ENCODE results near the gene MINK1. TPM values are rescaled to one million over a fixed set of nuclear protein-coding genes. Genes with fewer than 3 reads are reported as not detected.

MINK1 gene
- total RNA-seq = 66.5 and 67.5 TPM in 2 replicates

GRCh38 chr17:4833178-4833940, at the start of gene MINK1:
MINK1 (plus strand) TSS chr17:4833340; CDS start chr17:4833584, 244 bp downstream.
- Mint-ChIP-seq H3K27me3 (ENCODE audit: insufficient read depth) (no peaks in the 10 kb centered on the region), H3K4me1 (ENCODE audit: low read depth) (peaks cover 36% of the 10 kb centered on the region), H3K36me3 (ENCODE audit: low read depth) (peaks cover 9% of the 10 kb centered on the region), H3K27ac (peak within 1 kb of the TSS; percentile 99), H3K4me3 (peak within 1 kb of the TSS; percentile 93), H3K9me3 (no peaks in the 10 kb centered on the region)
- intact Hi-C loops (cut with micrococcal nuclease) = loop anchor here (1.0 to 5.0 kb wide), 5 partner anchors 26 to 123 kb away; partner anchors contain the start of genes ARRB2, MED11, PFN1 and PLD2
- peak; percentile 90 for DNase-seq (ENCODE audit: low spot score)

DNA sequence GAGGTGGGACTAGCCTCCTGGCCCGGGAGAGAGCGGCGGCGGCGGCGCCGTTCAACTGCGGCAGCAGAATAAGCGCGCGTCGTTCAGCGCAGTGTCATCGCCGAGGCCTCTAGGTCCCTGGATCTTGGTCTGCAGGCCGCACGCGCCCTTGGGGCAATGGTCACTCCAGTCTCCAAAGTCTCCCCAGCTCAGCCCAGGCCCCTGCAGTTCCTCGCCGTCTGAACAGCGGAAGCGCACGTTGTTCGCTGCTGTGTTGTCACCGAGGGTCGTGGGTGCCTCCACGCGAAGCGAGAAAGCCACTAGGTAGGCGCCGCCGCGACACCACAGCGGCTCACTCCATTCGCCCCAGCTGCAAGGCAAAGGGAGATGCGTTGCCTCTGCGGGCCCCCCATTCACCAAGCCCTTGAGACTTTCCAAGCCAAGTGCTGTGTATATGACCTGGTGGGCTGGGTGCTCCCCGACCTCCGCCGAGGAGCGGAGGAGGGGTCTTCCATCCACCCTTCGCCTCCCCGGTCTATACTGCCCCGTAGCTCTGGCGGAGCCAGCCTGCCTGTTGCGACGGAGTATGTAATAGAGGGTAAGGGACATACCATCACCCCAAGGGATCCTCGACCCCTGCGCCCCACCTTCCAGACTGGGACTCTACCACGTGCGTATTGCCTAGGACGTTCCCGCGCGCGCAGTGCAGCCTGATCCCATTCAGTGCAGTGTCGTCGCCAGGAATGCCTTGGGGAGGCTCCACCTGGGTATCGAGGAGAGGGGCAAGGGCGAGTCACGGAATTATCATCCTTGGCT, 47.6 kb upstream of the MINK1 start:
- H3K4me3 Mint-ChIP-seq = peak overlapping the region; percentile 51
- intact Hi-C loops (cut with micrococcal nuclease) = loop anchor here (2.0 to 5.0 kb wide), 2 partner anchors 103 to 143 kb away; partner anchors contain the start of gene ALOX15
- peaks cover 39% of the 10 kb centered on the region for H3K4me1 Mint-ChIP-seq (ENCODE audit: low read depth)
- DNase-seq (ENCODE audit: low spot score) = no peak
- H3K36me3 Mint-ChIP-seq (ENCODE audit: low read depth) = peaks cover 4% of the 10 kb centered on the region
- peaks cover 63% of the 10 kb centered on the region for H3K27me3 Mint-ChIP-seq (ENCODE audit: insufficient read depth)
- no peak overlapping the region for H3K27ac Mint-ChIP-seq
- no peaks in the 10 kb centered on the region for H3K9me3 Mint-ChIP-seq

GRCh38 chr17:4786106-4786511, 47.0 kb upstream of the MINK1 start, which contains the start of gene VMO1:
VMO1 (minus strand) TSS chr17:4786364; CDS start chr17:4786352, 12 bp downstream.
- H3K4me3 Mint-ChIP-seq = peak within 1 kb of the TSS; percentile 51
- H3K4me1 Mint-ChIP-seq (ENCODE audit: low read depth) = peaks cover 43% of the 10 kb centered on the region
- intact Hi-C loops (cut with micrococcal nuclease) = loop anchor here (2.0 to 5.0 kb wide), 2 partner anchors 103 to 144 kb away; partner anchors contain the start of gene ALOX15
- H3K27ac Mint-ChIP-seq = no peak within 1 kb of the TSS
- peaks cover 4% of the 10 kb centered on the region for H3K36me3 Mint-ChIP-seq (ENCODE audit: low read depth)
- peaks cover 58% of the 10 kb centered on the region for H3K27me3 Mint-ChIP-seq (ENCODE audit: insufficient read depth)
- no peaks in the 10 kb centered on the region for H3K9me3 Mint-ChIP-seq
- DNase-seq (ENCODE audit: low spot score) = no peak

DNA sequence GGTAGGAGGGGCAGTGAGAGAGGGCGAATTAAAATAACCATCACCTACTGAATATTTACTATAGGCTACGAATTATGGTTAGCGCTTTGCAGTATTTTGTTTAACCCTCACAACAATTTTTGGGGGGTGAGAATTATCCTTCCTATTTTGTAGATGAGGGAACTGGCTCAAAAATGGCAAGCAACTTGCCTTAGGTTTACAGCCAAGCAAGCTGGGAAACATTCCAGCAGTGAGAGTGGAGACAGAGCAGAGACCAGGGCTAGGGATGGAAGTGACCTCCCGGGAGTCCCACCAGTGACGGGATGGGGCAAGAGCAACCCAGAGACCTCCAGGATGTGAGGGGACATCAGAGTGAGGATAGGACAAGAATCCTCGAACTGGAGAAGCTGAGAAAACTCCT, 46.6 kb upstream of the MINK1 start:
- intact Hi-C loops (cut with micrococcal nuclease) = loop anchor here (2.0 to 5.0 kb wide), 2 partner anchors 102 to 144 kb away; partner anchors contain the start of gene ALOX15
- no peak overlapping the region for H3K4me3 Mint-ChIP-seq
- no peak overlapping the region for H3K27ac Mint-ChIP-seq
- H3K4me1 Mint-ChIP-seq (ENCODE audit: low read depth) = peaks cover 43% of the 10 kb centered on the region
- H3K27me3 Mint-ChIP-seq (ENCODE audit: insufficient read depth) = peaks cover 58% of the 10 kb centered on the region
- H3K9me3 Mint-ChIP-seq = no peaks in the 10 kb centered on the region
- peaks cover 4% of the 10 kb centered on the region for H3K36me3 Mint-ChIP-seq (ENCODE audit: low read depth)
- DNase-seq (ENCODE audit: low spot score) = no peak

DNA sequence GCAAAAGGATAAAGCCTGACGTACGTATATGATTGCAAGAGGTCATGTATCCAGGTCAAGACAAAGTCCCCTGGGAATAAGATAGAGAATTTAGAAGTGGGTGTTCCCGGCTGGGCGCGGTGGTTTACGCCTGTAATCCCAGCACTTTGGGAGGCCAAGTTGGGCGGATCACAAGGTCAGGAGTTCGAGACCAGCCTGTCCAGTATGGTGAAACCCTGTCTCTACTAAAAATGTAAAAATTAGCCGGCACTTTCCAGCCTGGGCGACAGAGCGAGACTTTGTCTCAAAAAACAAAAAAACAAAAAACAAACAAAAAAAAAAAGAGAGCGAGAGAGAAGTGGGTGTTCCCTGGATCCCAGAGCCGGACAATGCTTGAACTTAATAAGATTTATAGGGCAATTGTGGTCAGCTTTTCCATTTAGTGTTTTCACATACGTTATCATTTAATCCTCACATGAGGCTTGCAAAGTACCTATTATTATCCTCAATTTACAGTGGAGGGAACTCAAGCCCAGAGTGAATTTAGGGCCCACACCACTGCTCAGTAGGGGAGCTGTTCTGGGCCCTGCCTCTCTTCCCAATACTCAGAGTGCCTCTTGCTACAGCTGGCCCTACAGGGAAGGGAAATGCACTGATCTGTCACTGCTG, 44.9 kb upstream of the MINK1 start:
- Mint-ChIP-seq H3K36me3 (ENCODE audit: low read depth) (peaks cover 4% of the 10 kb centered on the region), H3K27ac (peak overlapping the region; percentile 48), H3K27me3 (ENCODE audit: insufficient read depth) (peaks cover 60% of the 10 kb centered on the region), H3K4me3 (peak overlapping the region; percentile 66), H3K4me1 (ENCODE audit: low read depth) (peaks cover 36% of the 10 kb centered on the region), H3K9me3 (no peaks in the 10 kb centered on the region)
- intact Hi-C loops (cut with micrococcal nuclease) = loop anchor here (5.0 kb wide), 1 partner anchor 146 kb away; the partner anchor contains the start of gene ALOX15
- no peak for DNase-seq (ENCODE audit: low spot score)

DNA sequence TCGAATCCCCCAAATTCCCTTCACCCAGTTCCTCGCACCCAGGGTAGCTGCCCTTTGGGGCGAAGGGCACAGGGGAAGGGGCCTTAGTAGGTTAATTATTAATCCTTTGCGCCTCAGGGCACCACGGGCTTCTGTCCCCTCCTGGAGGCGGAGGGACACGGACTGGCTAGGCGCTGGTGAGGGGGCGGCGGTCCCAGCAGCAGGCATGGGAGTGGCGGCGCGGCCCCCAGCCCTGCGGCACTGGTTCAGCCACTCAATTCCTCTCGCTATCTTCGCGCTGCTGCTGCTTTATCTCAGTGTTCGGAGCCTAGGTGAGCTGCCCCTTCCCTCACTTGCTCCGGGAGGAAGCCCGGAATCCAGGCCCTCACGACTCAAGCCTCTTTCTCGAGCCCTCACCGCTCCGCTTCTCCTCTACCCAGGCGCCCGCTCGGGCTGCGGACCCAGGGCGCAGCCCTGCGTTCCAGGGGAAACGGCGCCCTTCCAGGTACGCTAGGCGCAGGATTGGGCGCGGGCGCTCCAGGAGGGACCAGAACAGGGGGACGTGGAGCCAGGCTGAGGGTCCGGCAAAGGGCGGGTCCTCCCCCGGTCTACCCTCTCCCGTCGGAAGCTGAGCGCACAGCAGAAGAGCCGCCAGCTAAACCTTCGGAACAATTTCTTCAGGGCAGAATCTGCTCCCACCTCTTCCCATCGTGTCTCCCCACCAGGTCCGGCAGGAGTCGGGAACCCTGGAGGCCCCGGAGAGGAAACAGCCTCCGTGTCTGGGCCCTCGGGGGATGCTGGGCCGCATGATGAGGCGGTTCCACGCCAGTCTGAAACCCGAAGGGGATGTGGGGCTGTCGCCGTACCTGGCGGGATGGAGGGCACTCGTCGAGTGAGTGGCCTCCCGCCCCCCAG, 44.1 kb upstream of the MINK1 start, which contains the start of gene GLTPD2:
GLTPD2 (plus strand) TSS at position 158 of the 894 bp plus-strand sequence; CDS start at position 206, 48 bp downstream.
- Mint-ChIP-seq H3K36me3 (ENCODE audit: low read depth) (peaks cover 4% of the 10 kb centered on the region), H3K9me3 (no peaks in the 10 kb centered on the region), H3K4me3 (peak within 1 kb of the TSS; percentile 73), H3K27me3 (ENCODE audit: insufficient read depth) (peaks cover 54% of the 10 kb centered on the region), H3K4me1 (ENCODE audit: low read depth) (peaks cover 36% of the 10 kb centered on the region), H3K27ac (peak within 1 kb of the TSS; percentile 48)
- intact Hi-C loops (cut with micrococcal nuclease) = loop anchor here (5.0 kb wide), 1 partner anchor 147 kb away; the partner anchor contains the start of gene ALOX15
- no peak for DNase-seq (ENCODE audit: low spot score)

GRCh38 chr17:4789701-4789950, 43.5 kb upstream of the MINK1 start:
- H3K4me1 Mint-ChIP-seq (ENCODE audit: low read depth) = peaks cover 36% of the 10 kb centered on the region
- no peaks in the 10 kb centered on the region for H3K9me3 Mint-ChIP-seq
- H3K4me3 Mint-ChIP-seq = peak overlapping the region; percentile 73
- DNase-seq (ENCODE audit: low spot score) = no peak
- intact Hi-C loops (cut with micrococcal nuclease) = loop anchor here (5.0 kb wide), 1 partner anchor 147 kb away; the partner anchor contains the start of gene ALOX15
- peaks cover 4% of the 10 kb centered on the region for H3K36me3 Mint-ChIP-seq (ENCODE audit: low read depth)
- H3K27me3 Mint-ChIP-seq (ENCODE audit: insufficient read depth) = peaks cover 48% of the 10 kb centered on the region
- H3K27ac Mint-ChIP-seq = peak overlapping the region; percentile 34

- Mint-ChIP-seq H3K4me1 (ENCODE audit: low read depth) (peaks cover 36% of the 10 kb centered on the region), H3K9me3 (no peaks in the 10 kb centered on the region), H3K36me3 (ENCODE audit: low read depth) (peaks cover 4% of the 10 kb centered on the region), H3K4me3 (peak overlapping the region; percentile 85), H3K27ac (peak overlapping the region; percentile 96), H3K27me3 (ENCODE audit: insufficient read depth) (peaks cover 45% of the 10 kb centered on the region)
- intact Hi-C loops (cut with micrococcal nuclease) = loop anchor here (1.0 to 5.0 kb wide), 8 partner anchors 16 to 159 kb away; partner anchors contain the start of genes ALOX15, ARRB2, C17orf107 and MED11
- peak; percentile 82 for DNase-seq (ENCODE audit: low spot score)
Measured at GRCh38 chr17:4789951-4790704, 43.0 kb upstream of the MINK1 start.

DNA sequence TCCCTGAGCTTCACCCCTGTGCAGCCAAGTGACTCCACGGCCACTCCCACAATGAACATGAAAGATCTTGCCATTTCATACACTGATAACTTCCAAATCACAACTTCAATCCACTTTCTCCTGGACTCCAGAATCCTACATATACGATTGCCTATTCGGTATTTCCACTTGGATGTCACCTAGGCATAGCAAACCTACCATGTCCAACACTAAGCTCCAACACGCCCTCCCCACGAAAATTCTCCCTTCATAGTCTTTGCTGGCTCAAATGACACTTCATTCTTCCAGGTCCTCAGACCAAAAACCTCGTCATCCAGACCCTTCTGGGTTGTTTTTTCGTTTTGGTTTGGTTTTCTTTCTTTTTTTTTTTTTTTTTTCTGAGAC, 42.4 kb upstream of the MINK1 start:
- H3K4me1 Mint-ChIP-seq (ENCODE audit: low read depth) = peaks cover 32% of the 10 kb centered on the region
- H3K9me3 Mint-ChIP-seq = no peaks in the 10 kb centered on the region
- peaks cover 40% of the 10 kb centered on the region for H3K27me3 Mint-ChIP-seq (ENCODE audit: insufficient read depth)
- peak overlapping the region; percentile 96 for H3K27ac Mint-ChIP-seq
- no peak for DNase-seq (ENCODE audit: low spot score)
- H3K36me3 Mint-ChIP-seq (ENCODE audit: low read depth) = peaks cover 4% of the 10 kb centered on the region
- H3K4me3 Mint-ChIP-seq = peak overlapping the region; percentile 85
- intact Hi-C loops (cut with micrococcal nuclease) = loop anchor here (1.0 to 2.0 kb wide), 7 partner anchors 16 to 158 kb away; partner anchors contain the start of genes ARRB2, C17orf107, MED11 and PFN1

GRCh38 chr17:4795168-4795567, 38.0 kb upstream of the MINK1 start:
- peaks cover 18% of the 10 kb centered on the region for H3K36me3 Mint-ChIP-seq (ENCODE audit: low read depth)
- DNase-seq (ENCODE audit: low spot score) = no peak
- peaks cover 14% of the 10 kb centered on the region for H3K4me1 Mint-ChIP-seq (ENCODE audit: low read depth)
- intact Hi-C loops (cut with micrococcal nuclease) = no loop called here
- H3K9me3 Mint-ChIP-seq = no peaks in the 10 kb centered on the region
- peak overlapping the region; percentile 99 for H3K27ac Mint-ChIP-seq
- peaks cover 12% of the 10 kb centered on the region for H3K27me3 Mint-ChIP-seq (ENCODE audit: insufficient read depth)
- peak overlapping the region; percentile 100 for H3K4me3 Mint-ChIP-seq

- Mint-ChIP-seq H3K9me3 (no peaks in the 10 kb centered on the region), H3K27me3 (ENCODE audit: insufficient read depth) (peaks cover 9% of the 10 kb centered on the region), H3K4me1 (ENCODE audit: low read depth) (peaks cover 7% of the 10 kb centered on the region), H3K36me3 (ENCODE audit: low read depth) (peaks cover 18% of the 10 kb centered on the region), H3K27ac (peak overlapping the region; percentile 99), H3K4me3 (peak overlapping the region; percentile 100)
- intact Hi-C loops (cut with micrococcal nuclease) = loop anchor here (1.0 to 2.0 kb wide), 5 partner anchors 11 to 232 kb away; partner anchors contain the start of genes ARRB2, MED11, MINK1 and PLD2
- DNase-seq (ENCODE audit: low spot score) = no peak
Measured at GRCh38 chr17:4796552-4796920, 36.6 kb upstream of the MINK1 start.
